ENCODE results near the gene MYH4.

The MYH4 gene

GRCh38 chr17:10421900-10422542 is 47.3 kb downstream of the MYH4 start, which contains the start of gene MYH8:
Gene MYH8 (minus strand): TSS chr17:10421950. CDS start chr17:10420227, 1,723 bp downstream.
- no peak within 1 kb of the TSS for H3K27ac ChIP-seq
- no peaks in the 10 kb centered on the region for H3K36me3 ChIP-seq
- no peak for TF ChIP-seq CTCF (IDR thresholded peaks at IDR 0.05)
- H3K4me1 ChIP-seq (ENCODE audit: control insufficient read depth in 1 of 2, insufficient read depth in 1 of 2, low read depth in 1 of 2, low read length in 1 of 2): no peaks in the 10 kb centered on the region
- H3K9me3 ChIP-seq: no peaks in the 10 kb centered on the region
- H3K27me3 ChIP-seq: peaks cover 31% of the 10 kb centered on the region
- no peak within 1 kb of the TSS for H3K4me3 ChIP-seq (ENCODE audit: low read depth in 1 of 2, low read length in 1 of 2)

- no peak for TF ChIP-seq CTCF (IDR thresholded peaks at IDR 0.05)
Observed at GRCh38 chr17:10421211-10421610, 48.1 kb downstream of the MYH4 start.

GRCh38 chr17:10420811-10421210 is 48.5 kb downstream of the MYH4 start:
- TF ChIP-seq CTCF (IDR thresholded peaks at IDR 0.05): no peak
- Histone ChIP-seq H3K36me3 (no peaks in the 10 kb centered on the region), H3K4me3 (ENCODE audit: low read depth in 1 of 2, low read length in 1 of 2) (no peak overlapping the region), H3K27me3 (peaks cover 40% of the 10 kb centered on the region), H3K4me1 (ENCODE audit: control insufficient read depth in 1 of 2, insufficient read depth in 1 of 2, low read depth in 1 of 2, low read length in 1 of 2) (no peaks in the 10 kb centered on the region), H3K27ac (no peak overlapping the region), H3K9me3 (no peaks in the 10 kb centered on the region)

More at GRCh38 chr17:10421211-10421610, 48.1 kb downstream of the MYH4 start:
- Histone ChIP-seq H3K27me3 (peaks cover 36% of the 10 kb centered on the region), H3K27ac (no peak overlapping the region), H3K4me3 (ENCODE audit: low read depth in 1 of 2, low read length in 1 of 2) (no peak overlapping the region), H3K36me3 (no peaks in the 10 kb centered on the region), H3K9me3 (no peaks in the 10 kb centered on the region), H3K4me1 (ENCODE audit: control insufficient read depth in 1 of 2, insufficient read depth in 1 of 2, low read depth in 1 of 2, low read length in 1 of 2) (no peaks in the 10 kb centered on the region)

- Histone ChIP-seq H3K27ac (no peak overlapping the region), H3K9me3 (no peaks in the 10 kb centered on the region), H3K27me3 (peaks cover 53% of the 10 kb centered on the region), H3K36me3 (no peaks in the 10 kb centered on the region), H3K4me1 (ENCODE audit: control insufficient read depth in 1 of 2, insufficient read depth in 1 of 2, low read depth in 1 of 2, low read length in 1 of 2) (no peaks in the 10 kb centered on the region), H3K4me3 (ENCODE audit: low read depth in 1 of 2, low read length in 1 of 2) (no peak overlapping the region)
- TF ChIP-seq CTCF (IDR thresholded peaks at IDR 0.05): no peak
Observed at GRCh38 chr17:10417431-10417830, 51.9 kb downstream of the MYH4 start.

- Histone ChIP-seq H3K27ac (no peak overlapping the region), H3K9me3 (no peaks in the 10 kb centered on the region), H3K36me3 (no peaks in the 10 kb centered on the region), H3K27me3 (peaks cover 37% of the 10 kb centered on the region), H3K4me3 (ENCODE audit: low read depth in 1 of 2, low read length in 1 of 2) (no peak overlapping the region), H3K4me1 (ENCODE audit: control insufficient read depth in 1 of 2, insufficient read depth in 1 of 2, low read depth in 1 of 2, low read length in 1 of 2) (no peaks in the 10 kb centered on the region)
- TF ChIP-seq CTCF (IDR thresholded peaks at IDR 0.05): no peak
Observed at GRCh38 chr17:10415161-10415560, 54.2 kb downstream of the MYH4 start.
